Duodenal mucosa (tissue), 2 donors: ENCODE results near the gene CHST15.
"Not testable (repeated sequence)": the region's sequence is repeated elsewhere in the genome, so short reads cannot be mapped to it uniquely, and the experiment has no call there.

ENCODE experiments used
- H3K27ac ChIP-seq: one replicate; pipeline ENCODE4 v1.7.0; 2013; ENCODE audit warnings: low read depth, low read length
- H3K27me3 ChIP-seq, 2 donors: one replicate each; pipeline ENCODE4 v1.7.0; 2013; ENCODE audit warnings: low read length in 2 of 2, control low read depth in 1 of 2; ENCODE audit not compliant: insufficient read depth in 2 of 2, control insufficient read depth in 1 of 2
- H3K36me3 ChIP-seq, 2 donors: one replicate each; pipeline ENCODE4 v1.7.0; 2013; ENCODE audit warnings: low read length in 2 of 2, control low read depth in 1 of 2; ENCODE audit not compliant: insufficient read depth in 2 of 2, control insufficient read depth in 1 of 2
- H3K4me1 ChIP-seq, 2 donors: one replicate each; pipeline ENCODE4 v1.7.0; 2013; ENCODE audit warnings: low read length in 2 of 2, control low read depth in 1 of 2; ENCODE audit not compliant: insufficient read depth in 2 of 2, control insufficient read depth in 1 of 2
- H3K4me3 ChIP-seq, 2 donors: one replicate each; pipeline ENCODE4 v1.7.0; 2013; ENCODE audit warnings: low read length in 2 of 2, low read depth in 1 of 2
- H3K9ac ChIP-seq, 2 donors: one replicate each; pipeline ENCODE4 v1.7.0; 2013; ENCODE audit warnings: low read length in 2 of 2, low read depth in 1 of 2
- H3K9me3 ChIP-seq, 2 donors: one replicate each; pipeline ENCODE4 v1.7.0; 2013; ENCODE audit warnings: low read length in 2 of 2, control low read depth in 1 of 2; ENCODE audit not compliant: control insufficient read depth in 1 of 2

CHST15 gene

GRCh38 chr10:124112891-124113580 is 19.6 kb upstream of the CHST15 start:
- Histone ChIP-seq H3K27ac (no peak overlapping the region), H3K36me3 (no peaks in the 10 kb centered on the region), H3K9ac (no peak overlapping the region), H3K4me3 (no peak overlapping the region), H3K9me3 (no peaks in the 10 kb centered on the region), H3K4me1 (peaks cover 0 to 4% of the 10 kb centered on the region in 2 donors), H3K27me3 (no peaks in the 10 kb centered on the region)

- Histone ChIP-seq H3K27me3 (no peaks in the 10 kb centered on the region), H3K4me1 (peaks cover 8 to 9% of the 10 kb centered on the region in 2 donors), H3K36me3 (no peaks in the 10 kb centered on the region), H3K4me3 (no peak overlapping the region), H3K27ac (no peak overlapping the region), H3K9ac (no peak overlapping the region), H3K9me3 (no peaks in the 10 kb centered on the region)
Observed at GRCh38 chr10:124110882-124111281, 17.5 kb upstream of the CHST15 start.

DNA sequence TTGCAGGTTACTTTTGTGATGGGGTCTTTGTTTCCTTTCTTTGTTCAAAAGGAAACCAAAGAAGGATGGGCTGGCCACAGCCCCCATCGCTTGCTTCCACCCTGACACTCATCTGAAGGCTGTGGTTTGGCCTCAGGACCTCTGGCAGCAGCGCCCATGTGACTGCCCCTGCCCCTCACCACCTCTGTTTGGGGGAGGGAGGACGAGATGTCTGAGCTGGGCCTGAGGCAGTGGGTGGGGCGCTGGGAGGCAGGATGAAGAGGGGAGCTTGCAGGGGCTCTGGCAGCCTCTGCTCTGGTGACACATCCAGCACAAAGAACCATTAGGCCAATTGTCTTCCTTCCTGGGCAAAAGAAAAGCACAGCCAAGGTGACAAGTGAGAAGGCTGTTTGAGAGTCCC is 15.9 kb upstream of the CHST15 start:
- peaks cover 8 to 15% of the 10 kb centered on the region in 2 donors for H3K4me1 ChIP-seq
- no peaks in the 10 kb centered on the region for H3K9me3 ChIP-seq
- H3K9ac ChIP-seq = no peak overlapping the region
- H3K4me3 ChIP-seq = no peak overlapping the region
- no peak overlapping the region for H3K27ac ChIP-seq
- H3K27me3 ChIP-seq = no peaks in the 10 kb centered on the region
- H3K36me3 ChIP-seq = no peaks in the 10 kb centered on the region

DNA sequence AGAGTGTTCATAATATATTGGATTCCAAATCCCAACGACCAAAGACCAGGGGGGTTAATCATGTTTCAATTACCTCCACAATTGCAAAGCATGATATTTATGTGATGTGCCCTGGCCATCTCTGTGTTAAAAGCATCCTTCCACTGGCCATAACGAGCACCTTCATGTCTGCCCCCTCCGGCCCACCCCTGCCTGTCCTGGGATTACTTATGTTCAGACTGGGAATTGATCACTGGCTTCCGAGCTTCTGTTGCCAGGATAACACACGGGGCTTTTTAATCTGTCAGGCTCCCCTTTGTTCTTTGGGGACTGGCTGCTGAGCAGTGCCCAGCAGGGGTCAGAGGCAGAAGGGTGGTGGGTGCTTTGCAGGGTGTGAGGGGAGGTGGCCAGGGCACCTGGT is 13.7 kb upstream of the CHST15 start:
- Histone ChIP-seq H3K4me3 (no peak overlapping the region), H3K4me1 (peaks cover 8 to 15% of the 10 kb centered on the region in 2 donors), H3K9me3 (no peaks in the 10 kb centered on the region), H3K27me3 (no peaks in the 10 kb centered on the region), H3K9ac (no peak overlapping the region), H3K36me3 (no peaks in the 10 kb centered on the region), H3K27ac (no peak overlapping the region)

GRCh38 chr10:124106241-124106879 is 13.0 kb upstream of the CHST15 start:
- H3K4me3 ChIP-seq = peak overlapping the region in 1 of 2 donors; percentile 6
- no peaks in the 10 kb centered on the region for H3K36me3 ChIP-seq
- no peak overlapping the region for H3K27ac ChIP-seq
- no peaks in the 10 kb centered on the region for H3K27me3 ChIP-seq
- H3K4me1 ChIP-seq = peaks cover 8 to 15% of the 10 kb centered on the region in 2 donors
- H3K9me3 ChIP-seq = no peaks in the 10 kb centered on the region
- no peak overlapping the region for H3K9ac ChIP-seq

DNA sequence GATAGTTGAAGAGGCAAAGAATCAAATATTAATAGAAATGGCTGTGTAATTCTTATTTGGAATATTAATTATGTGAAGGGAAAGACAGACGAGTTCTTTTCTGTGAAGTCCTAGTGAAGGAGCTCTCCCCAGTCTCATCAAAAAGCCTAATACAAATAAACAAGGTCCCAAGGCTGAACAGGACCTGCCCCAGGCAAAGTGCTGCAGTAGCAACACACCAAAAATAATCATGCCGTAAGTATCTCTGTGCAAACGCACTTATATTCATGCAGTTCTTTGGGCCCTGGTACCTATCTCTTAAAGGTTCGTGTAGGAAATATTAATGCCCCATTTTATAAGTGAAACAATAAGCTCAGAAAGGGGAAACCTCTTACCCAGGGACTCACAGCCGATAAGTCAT is 12.2 kb upstream of the CHST15 start:
- Histone ChIP-seq H3K4me1 (peaks cover 8 to 15% of the 10 kb centered on the region in 2 donors), H3K36me3 (no peaks in the 10 kb centered on the region), H3K9ac (no peak overlapping the region), H3K9me3 (no peaks in the 10 kb centered on the region), H3K27me3 (no peaks in the 10 kb centered on the region), H3K4me3 (peak overlapping the region in 1 of 2 donors; percentile 6), H3K27ac (no peak overlapping the region)

GRCh38 chr10:124105045-124105444 is 11.6 kb upstream of the CHST15 start:
- peaks cover 8 to 15% of the 10 kb centered on the region in 2 donors for H3K4me1 ChIP-seq
- H3K27ac ChIP-seq = no peak overlapping the region
- H3K27me3 ChIP-seq = no peaks in the 10 kb centered on the region
- H3K4me3 ChIP-seq = no peak overlapping the region
- H3K36me3 ChIP-seq = no peaks in the 10 kb centered on the region
- peaks cover 0 to 3% of the 10 kb centered on the region in 2 donors for H3K9me3 ChIP-seq
- no peak overlapping the region for H3K9ac ChIP-seq

DNA sequence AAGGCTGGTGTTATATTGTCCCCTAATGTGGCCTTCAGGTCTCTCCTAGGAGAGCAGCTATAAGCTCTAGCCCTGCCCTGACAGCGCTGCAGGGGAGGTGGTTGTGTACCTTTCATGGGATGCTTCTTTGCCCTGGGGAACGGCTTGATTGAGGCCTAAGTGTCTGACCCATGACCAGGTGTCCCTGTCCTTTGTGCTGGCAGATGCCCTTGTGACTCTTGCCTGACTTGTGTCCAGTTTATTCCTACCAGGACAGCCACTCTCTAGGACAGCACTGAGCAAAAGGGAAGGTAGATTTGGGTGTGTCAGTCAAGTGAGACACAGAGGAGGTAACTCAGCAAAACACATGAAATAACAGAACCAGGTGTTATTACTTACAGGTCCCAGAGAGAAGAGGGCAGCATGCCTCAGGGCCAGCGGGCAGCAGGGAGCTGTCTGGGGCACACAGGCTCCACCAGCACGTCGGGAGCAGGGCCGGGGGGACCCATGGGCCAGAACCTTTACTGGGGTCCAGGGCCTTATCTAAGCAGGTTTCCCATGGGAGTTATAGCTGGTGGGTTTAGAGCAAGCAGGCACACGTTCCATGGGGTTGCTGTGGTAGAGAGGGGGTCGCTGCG is 10.7 kb upstream of the CHST15 start:
- Histone ChIP-seq H3K9ac (no peak overlapping the region), H3K9me3 (peaks cover 0 to 3% of the 10 kb centered on the region in 2 donors), H3K27ac (no peak overlapping the region), H3K4me3 (no peak overlapping the region), H3K27me3 (peaks cover 0 to 2% of the 10 kb centered on the region in 2 donors), H3K36me3 (no peaks in the 10 kb centered on the region), H3K4me1 (peaks cover 8 to 15% of the 10 kb centered on the region in 2 donors)

DNA sequence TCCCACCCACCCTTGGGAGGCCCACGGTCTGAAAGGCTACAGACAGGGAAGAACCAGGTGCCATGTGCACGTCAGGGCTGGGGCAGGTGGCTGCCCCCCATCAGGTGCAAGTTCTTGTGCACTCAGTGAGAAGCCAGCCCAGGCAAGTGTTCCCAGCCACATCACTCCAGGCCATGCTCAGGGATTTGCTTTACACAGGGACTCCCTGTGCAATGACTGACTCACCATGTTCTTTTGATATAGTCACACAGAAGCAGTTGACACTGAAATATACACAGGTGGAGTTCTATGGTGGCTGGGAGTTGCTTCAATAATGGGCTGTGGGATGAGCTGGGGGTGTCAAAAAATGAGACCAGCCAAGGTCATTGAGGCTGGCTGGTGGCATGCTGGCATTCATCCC is 8.0 kb upstream of the CHST15 start:
- H3K27ac ChIP-seq = no peak overlapping the region
- H3K4me3 ChIP-seq = no peak overlapping the region
- peaks cover 4 to 6% of the 10 kb centered on the region in 2 donors for H3K9me3 ChIP-seq
- H3K27me3 ChIP-seq = peaks cover 18 to 25% of the 10 kb centered on the region in 2 donors
- peaks cover 5 to 6% of the 10 kb centered on the region in 2 donors for H3K4me1 ChIP-seq
- no peak overlapping the region for H3K9ac ChIP-seq
- no peaks in the 10 kb centered on the region for H3K36me3 ChIP-seq

DNA sequence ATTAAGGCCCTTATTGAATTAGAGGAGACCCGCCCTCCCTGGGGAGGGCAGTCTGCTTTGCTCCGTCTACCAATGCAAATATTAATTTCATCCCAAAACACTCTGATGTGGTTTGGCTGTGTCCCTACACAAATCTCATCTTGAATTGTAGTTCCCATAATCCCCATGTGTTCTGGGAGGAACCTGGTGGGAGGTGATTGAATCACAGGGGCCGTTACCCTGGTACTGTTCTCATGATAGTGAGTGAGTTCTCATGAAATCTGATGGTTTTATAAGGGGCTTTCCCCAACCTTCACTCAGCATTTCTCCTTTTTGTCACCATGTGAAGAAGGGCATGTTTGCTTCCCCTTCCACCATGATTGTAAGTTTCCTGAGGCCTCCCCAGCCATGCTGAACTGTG is 7.3 kb upstream of the CHST15 start:
- H3K27me3 ChIP-seq = peaks cover 23 to 28% of the 10 kb centered on the region in 2 donors
- H3K4me1 ChIP-seq, H3K4me3 ChIP-seq, H3K9me3 ChIP-seq, H3K27ac ChIP-seq, H3K9ac ChIP-seq, H3K36me3 ChIP-seq: not testable (repeated sequence)
